ENCODE results near the gene PALD1.

DNA sequence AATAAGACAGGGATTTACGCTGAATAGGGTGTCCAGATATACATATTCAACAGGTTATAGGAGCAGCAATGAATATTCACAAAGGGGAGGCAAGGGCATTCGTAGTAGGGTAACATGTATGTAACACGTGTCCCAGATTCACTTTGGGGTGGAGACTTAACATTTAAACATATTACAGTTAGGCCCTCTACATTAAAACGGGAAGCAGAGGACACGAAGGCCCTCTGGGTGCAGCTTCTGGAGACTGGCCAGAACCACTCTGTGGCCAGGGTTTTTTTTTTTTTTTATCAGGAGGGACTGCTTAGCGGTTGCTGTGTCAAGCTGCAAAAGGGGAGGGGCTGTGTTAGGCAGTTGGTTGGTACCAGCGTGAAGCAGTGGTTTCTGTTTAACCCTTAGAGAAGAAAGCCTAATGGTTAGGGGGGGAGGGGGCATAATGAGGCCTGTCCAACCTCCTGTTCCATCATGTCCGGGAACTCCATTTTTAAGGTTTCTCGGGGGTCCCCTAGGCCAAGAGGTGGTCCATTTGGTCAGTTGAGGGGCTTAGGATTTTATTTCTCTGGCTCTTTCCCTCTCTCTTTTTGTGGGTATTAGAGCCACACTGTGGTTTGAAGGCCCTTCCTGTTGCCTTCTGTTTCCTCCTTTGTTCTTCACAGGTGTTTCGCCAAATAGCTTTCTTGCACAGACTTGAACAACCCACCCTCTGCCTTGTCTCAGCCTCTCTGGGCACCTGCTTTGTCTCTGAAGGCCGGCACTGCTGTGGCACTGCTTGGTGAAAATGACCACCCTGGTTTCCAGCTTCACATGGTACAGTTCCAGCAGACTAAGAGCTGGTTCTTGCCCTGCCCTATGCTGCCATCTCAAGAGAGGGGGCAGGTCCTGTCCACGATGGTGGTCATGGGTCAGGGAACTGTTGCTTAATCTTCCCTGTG, 97.6 kb downstream of the PALD1 start:
- no peak for TF ChIP-seq POLR2A (IDR thresholded peaks at IDR 0.05)
- TF ChIP-seq, protein P1, sequence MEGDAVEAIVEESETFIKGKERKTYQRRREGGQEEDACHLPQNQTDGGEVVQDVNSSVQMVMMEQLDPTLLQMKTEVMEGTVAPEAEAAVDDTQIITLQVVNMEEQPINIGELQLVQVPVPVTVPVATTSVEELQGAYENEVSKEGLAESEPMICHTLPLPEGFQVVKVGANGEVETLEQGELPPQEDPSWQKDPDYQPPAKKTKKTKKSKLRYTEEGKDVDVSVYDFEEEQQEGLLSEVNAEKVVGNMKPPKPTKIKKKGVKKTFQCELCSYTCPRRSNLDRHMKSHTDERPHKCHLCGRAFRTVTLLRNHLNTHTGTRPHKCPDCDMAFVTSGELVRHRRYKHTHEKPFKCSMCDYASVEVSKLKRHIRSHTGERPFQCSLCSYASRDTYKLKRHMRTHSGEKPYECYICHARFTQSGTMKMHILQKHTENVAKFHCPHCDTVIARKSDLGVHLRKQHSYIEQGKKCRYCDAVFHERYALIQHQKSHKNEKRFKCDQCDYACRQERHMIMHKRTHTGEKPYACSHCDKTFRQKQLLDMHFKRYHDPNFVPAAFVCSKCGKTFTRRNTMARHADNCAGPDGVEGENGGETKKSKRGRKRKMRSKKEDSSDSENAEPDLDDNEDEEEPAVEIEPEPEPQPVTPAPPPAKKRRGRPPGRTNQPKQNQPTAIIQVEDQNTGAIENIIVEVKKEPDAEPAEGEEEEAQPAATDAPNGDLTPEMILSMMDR (IDR thresholded peaks at IDR 0.05), result no peak

Measured in testis (tissue), 2 donors.